HG03520 (cell line): ENCODE data around the gene AREG.

Source experiments
- ATAC-seq: cut with Tn5 transposase; IDR thresholded peaks from one replicate; pipeline ENCODE4 v1.9.1; 2021; ENCODE audit warnings: mild to moderate bottlenecking, moderate library complexity; ENCODE audit not compliant: unreplicated experiment

Gene AREG

DNA sequence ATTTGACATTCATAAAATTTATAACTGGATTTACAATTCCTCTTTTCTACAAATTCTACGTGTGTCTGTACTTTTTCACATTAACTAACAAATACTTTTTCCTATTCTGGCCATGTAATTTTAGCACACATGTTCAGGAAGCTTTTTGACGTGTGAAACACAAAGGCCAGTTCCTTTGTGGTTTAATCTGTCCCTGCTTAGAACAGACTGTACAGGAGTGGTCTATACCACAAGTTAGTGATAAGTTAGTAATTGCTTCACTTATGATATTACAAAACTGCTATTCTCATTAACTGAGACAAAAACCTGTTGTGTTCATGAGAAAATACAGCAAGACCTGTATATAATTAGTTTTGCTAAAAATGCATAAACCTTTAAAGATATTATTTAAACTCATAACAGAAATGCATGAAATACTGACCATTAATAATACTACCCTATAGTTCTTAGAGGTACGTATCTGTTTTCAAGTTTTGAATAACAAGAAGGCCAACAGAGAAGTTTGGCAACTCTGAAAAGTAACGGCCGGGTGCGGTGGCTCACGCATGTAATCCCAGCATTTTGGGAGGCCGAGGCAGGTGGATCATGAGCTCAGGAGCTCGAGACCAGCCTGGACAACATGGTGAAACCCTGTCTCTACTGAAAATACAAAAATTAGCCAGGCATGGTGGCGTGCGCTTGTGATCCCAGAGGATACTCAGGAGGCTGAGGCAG lies 13.7 kb upstream of the AREG start:
- peak; percentile 55 for ATAC-seq

GRCh38 chr4:74433043-74433442 lies 11.9 kb upstream of the AREG start:
- no peak for ATAC-seq

DNA sequence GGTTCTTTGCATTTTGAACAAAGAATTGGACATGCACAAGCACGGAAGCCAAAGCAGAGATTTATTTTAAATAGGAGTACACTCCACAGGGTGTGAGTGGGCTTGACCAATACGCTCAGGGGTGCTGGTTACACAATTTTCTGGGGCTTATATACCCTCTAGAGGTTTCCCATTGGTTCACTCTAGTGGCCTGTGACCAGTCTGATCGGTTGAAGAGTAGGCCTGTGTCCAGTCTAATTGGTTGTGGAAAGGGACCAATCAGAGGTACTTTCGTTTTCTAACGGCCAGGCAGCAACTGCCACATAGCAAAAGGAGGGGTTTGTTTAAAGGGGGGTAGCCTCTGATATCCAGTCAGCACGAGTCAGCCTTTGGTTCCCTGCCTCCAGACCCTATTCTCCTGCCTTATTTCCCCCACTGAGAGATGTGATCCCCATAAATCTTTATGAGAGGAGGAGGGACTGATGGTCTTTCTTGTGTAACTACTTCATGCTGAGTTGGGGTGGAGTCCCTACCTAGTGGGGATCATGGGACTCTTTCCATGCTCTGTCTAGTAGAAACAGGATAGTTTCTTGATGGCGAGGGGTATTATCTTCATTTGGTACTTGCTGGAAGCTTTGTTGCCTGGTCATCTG lies 11.3 kb upstream of the AREG start:
- ATAC-seq = no peak

- no peak for ATAC-seq
These were observed 9.6 kb upstream of the AREG start for GRCh38 chr4:74435296-74435695.

DNA sequence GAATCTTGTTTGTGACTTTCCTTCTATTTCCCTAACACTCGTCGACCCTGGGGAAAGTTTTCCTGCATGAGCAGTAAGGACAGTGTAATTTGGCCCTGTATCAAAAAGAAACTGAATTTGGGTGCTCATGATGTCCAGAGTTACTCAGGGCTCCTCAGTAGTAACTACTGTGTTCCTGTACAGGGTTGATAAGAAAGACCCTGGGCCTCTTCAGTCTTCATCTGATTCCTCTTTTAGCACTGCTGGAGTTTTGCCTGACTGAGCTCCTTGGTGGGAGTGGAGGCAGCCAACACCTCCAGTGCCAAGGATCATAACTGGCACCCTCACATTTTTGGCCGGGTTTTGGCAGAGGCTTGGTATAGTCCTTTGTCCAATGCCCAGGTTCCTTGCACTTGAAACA lies 7.1 kb upstream of the AREG start:
- ATAC-seq = no peak

DNA sequence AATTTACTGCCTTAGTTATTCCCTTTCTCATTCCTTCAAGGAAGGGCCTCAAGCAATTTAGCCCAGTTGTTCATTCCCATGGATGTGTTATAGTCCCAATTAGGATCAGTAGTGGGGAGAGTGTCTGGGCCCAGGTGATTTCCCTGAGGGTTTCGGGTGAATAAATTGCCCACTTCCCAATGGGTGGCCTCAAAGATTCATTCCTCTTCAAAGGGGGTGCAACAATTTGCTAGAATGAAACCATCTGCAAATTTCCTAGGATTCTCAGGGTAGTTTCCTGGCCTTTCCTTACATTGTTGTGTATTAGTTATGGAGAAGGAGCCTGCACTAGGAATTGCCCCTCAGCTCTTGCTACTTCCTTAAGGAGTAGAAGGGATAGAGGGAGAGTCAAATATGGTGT lies 6.3 kb upstream of the AREG start:
- no peak for ATAC-seq

GRCh38 chr4:74439952-74440351 lies 5.0 kb upstream of the AREG start:
- ATAC-seq = no peak

DNA sequence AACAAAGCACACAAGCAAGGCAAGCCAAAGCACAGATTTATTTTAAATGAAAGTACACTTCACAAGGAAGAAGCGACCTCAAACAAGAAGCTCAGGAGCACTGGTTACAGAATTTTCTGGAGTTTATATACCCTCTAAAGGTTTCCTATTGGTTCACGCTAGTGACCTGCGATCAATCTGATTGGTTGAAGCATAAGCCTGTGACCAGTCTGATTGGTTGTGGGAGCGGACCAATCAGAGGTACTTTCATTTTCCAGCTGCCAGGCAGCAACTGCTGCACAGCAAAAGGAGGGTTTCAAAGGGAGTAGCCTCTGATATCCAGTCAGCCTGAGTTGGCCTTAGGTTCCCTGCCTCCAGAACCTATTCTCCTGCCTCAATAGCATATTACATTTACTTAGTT lies 4.6 kb upstream of the AREG start:
- no peak for ATAC-seq

DNA sequence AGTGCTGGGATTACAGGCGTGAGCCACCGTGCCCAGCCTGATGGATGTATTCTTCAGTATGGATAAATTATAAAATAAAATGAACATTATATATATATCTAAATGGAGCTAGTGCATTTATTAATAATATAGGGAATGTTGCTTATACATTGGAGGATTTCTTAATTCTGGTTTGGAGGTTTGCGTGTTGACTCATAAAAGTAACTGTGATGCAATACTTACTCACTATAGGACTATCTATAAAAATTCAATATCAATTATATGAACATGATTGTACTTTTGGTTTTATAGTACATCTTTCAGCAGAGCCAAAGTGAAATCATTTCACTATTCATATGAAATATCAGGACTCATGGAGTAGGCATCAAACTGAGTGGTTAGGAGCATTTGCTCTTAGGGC lies 3.2 kb upstream of the AREG start:
- no peak for ATAC-seq

GRCh38 chr4:74446193-74446868 lies 1.4 kb downstream of the AREG start:
- ATAC-seq = no peak

DNA sequence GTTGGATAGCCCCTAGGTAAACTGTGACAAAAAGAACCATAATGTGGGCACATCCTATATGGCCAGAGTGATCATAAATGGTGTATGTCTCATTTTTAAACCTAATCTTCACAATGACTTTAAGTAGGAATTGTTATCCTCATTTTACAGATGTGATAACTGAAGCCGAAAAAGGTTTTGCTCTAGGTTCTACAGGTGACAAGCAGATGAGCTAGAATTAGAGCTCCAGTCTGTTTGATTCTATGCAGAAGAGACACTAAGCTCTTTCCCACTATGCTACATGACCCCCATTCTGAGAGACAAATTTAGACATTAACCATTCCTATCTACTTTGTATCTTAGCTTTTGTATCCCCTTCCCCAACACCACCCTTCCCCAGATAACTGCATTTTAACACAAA lies 2.0 kb downstream of the AREG start:
- ATAC-seq = no peak

DNA sequence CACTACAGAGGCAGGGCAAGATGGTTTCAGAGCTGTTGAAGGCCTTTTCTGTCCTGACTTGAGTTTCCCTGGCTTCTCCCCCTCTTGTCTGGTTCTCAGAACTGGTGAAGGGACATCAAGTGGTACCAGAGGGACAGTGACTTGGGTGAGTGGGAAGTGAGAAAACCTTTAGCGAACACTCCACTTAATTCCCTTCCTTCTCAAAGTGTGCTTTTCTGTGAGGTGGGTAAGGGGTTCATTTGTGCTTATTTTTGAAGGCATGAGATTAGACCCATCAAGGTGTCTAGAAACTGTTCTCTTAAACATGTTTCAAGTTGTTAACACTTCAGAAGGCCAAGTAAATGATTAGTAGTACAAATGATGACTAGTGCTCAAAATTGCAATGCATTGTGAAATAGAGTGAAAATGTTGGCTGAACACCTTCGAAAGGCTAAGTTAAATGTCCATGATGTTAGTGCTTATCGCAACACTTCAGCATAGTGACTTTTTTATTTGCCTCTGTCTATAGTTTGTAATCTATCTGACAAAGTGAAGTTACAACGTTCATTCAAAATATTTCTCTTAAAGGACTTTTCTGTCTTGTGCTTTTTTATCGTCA lies 2.8 kb downstream of the AREG start:
- no peak for ATAC-seq

- no peak for ATAC-seq
These were observed 4.8 kb downstream of the AREG start for GRCh38 chr4:74449571-74450297.

GRCh38 chr4:74450298-74450683 lies 5.4 kb downstream of the AREG start:
- no peak for ATAC-seq

GRCh38 chr4:74451214-74451661 lies 6.3 kb downstream of the AREG start:
- no peak for ATAC-seq

GRCh38 chr4:74453037-74453635 lies 8.2 kb downstream of the AREG start:
- no peak for ATAC-seq

GRCh38 chr4:74453829-74454742 lies 9.2 kb downstream of the AREG start:
- ATAC-seq = no peak

DNA sequence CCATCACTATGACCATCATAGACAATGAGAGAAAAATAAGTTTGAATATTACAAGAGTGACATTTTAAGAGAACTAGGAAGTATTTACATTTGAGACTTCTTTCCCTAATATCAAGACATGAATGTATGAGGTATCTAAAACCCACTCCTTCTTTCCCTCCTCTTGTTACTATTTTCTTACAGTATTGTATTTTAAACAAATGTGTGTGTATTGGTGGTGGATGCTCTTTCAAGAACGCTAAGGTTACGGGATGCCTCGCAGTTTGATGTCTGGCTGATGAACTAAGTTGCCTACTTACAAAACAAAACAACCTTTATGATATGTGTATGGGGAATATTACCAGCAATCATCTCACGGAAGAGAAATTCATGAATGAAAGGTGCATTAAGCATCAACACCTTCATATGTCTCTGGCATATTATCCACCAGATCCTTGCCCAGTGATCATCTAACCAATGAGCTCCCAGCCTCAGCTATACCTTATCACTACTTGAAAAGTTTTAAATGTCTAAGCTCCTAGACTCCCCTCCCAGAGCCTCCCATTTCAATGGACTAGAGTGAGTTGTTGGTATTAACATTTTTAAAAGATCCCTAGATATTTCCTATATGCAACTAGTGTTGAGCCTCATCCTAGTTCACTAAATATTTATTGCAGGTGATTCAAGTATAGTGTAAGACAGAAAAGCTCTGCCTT lies 10.6 kb downstream of the AREG start:
- ATAC-seq = no peak
